Thoracic aorta endothelial cell (primary cell): ENCODE measurements around the gene CREBL2. TPM values are rescaled to one million over a fixed set of nuclear protein-coding genes. Genes with fewer than 3 reads are reported as not detected.

ENCODE experiments used
- total RNA-seq: library from RNA; depleted of rRNA; stranded (reverse); fragments of >200 nt; gene quantifications from 2 replicates; pipeline ENCODE4 v1.2.3, GENCODE V29; 2012

CREBL2 gene, protein sequence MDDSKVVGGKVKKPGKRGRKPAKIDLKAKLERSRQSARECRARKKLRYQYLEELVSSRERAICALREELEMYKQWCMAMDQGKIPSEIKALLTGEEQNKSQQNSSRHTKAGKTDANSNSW
- total RNA-seq = 28.1 and 32.9 TPM in 2 replicates

DNA sequence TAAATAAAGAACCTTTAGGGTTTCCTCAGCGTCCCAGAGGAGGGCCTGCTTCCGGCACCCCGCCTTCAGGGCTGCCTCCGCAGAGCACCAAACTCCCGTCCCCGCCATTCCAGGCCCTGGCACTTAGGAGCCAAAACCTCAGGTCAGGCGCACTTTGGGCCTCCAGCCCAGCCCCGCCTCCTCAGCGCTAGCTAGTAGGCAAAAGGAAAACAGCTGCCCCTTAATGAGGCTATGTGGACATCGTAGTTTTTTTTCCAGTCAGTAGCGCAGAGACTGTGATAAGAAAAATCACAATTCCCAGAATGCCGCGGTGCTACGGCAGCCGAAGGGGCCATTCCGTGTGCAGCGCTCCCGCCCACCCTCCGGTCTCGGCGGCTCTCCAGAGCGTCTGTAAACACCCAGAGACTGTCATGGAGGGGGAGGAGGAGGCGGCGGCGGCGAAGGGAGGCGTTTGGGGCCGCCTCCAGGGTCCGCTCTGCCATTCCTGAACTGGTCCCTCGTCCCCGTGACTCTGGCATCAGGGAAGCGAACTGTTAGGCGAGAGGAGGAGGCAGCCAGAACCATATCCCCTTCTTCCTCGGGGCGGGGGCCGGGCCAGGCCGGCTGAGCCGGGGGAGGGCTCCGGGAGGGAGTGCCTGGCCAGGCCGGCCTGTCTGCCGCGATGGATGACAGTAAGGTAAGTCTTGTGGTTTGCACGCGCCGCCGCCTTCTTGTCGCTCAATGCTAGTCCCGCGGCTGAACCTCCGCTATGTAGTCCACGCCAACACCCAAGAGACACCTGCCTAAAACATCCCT, at the start of gene CREBL2:
TSS of gene CREBL2 (plus strand) at position 365 of the 795 bp plus-strand sequence. CDS start at position 662, 297 bp downstream.

DNA sequence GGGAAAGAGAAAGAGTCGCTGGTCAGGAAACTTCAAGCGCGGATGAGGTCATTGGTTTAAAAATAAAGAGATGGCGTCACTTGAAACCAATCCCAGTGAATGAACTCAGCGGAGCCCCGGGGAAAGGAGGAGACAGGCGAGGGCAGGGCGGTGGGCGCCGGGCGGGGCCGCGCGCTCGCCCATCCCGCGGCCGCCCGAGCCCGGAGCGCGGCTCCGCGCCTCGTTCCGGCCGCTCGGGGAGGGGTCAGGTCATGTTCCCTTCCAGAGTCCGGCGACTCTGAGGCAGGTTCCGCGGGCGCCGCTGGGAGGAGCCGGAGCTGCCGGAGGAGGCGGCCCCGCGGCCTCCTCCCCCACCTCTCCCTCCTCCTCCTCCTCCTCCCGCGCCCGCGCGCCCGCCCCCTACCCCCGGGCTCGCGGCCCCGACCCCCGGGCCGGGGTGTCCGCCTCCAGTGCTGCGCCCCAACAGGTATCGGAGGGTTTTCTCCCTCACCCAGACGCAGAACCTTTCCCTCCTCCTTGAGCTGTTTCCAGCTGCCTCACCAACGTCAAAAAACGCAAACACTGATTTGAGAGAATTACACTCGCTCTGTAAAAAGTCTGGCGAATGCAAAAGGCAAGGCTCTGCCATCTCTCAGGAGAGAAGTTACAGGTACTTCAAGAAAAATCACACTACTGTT, 49.0 kb upstream of the CREBL2 start, which contains the start of gene DUSP16:
TSS of gene DUSP16 (minus strand) at position 279 of the 677 bp plus-strand sequence. CDS start 41,765 bp downstream, outside the sequence.

Other genes starting within 250 kb of the CREBL2 start
- gene DUSP16, start 49.0 kb upstream of the CREBL2 start, total RNA-seq = 8.1 and 13.6 TPM in 2 replicates
- 0.80 and 2.0 TPM in 2 replicates for gene GPR19, start 84.3 kb downstream of the CREBL2 start, total RNA-seq
- 34.4 and 39.9 TPM in 2 replicates for gene CDKN1B, start 105.5 kb downstream of the CREBL2 start, total RNA-seq
- gene APOLD1, start 173.8 kb downstream of the CREBL2 start, total RNA-seq = 2.7 and 3.1 TPM in 2 replicates
- 104 and 121 TPM in 2 replicates for gene DDX47, start 201.5 kb downstream of the CREBL2 start, total RNA-seq